HepG2 (cell line): ENCODE measurements around the gene CPNE2. TPM values are rescaled to one million over a fixed set of nuclear protein-coding genes. Genes with fewer than 3 reads are reported as not detected.

ENCODE experiments used
- HINFP ChIP-seq: sonication (generic); formaldehyde crosslinking; IDR thresholded peaks from 2 replicates; pipeline ENCODE4 v1.4.0; 2020; ENCODE audit warnings: low read depth, mild to moderate bottlenecking, missing genetic modification reagents
- HOXA3 ChIP-seq: sonication (generic); formaldehyde crosslinking; IDR thresholded peaks from 2 replicates; pipeline ENCODE4 v1.5.0; 2020; ENCODE audit warnings: missing genetic modification reagents
- MAZ ChIP-seq, 2 experiments: sonication (generic) in 1 of 2; formaldehyde crosslinking in 1 of 2; IDR thresholded peaks; 2 replicates each; pipeline versions ENCODE4 v1.5.0 to v1.6.1; 2012 to 2020; ENCODE audit warnings: low read depth in 2 of 2, mild to moderate bottlenecking in 2 of 2, borderline replicate concordance in 1 of 2, improper control_type of control experiment in 1 of 2, low read length in 1 of 2, missing genetic modification reagents in 1 of 2, moderate library complexity in 1 of 2
- PCBP1 ChIP-seq: fragments of 200-400 bp; formaldehyde crosslinking; IDR thresholded peaks from 2 replicates; pipeline ENCODE4 v1.6.1; 2017; ENCODE audit warnings: mild to moderate bottlenecking, low read depth, low read length, borderline replicate concordance
- ZBTB20 ChIP-seq: sonication (generic); formaldehyde crosslinking; IDR thresholded peaks from 2 replicates; pipeline ENCODE4 v1.8.1; 2023; ENCODE audit warnings: missing genetic modification reagents, low read depth, mild to moderate bottlenecking, borderline replicate concordance
- ZBTB25 ChIP-seq: IDR thresholded peaks from 2 replicates; pipeline ENCODE4 v1.6.1; 2018; ENCODE audit warnings: missing genetic modification reagents
- ZBTB40 ChIP-seq, 2 experiments: fragments of 450-650 bp in 1 of 2; sonication (generic) in 1 of 2; formaldehyde crosslinking in 1 of 2; IDR thresholded peaks; 2 replicates each; pipeline versions ENCODE4 v1.6.1 to v1.8.0; 2016 to 2022; ENCODE audit warnings: antibody characterized with exemption in 1 of 2, mild to moderate bottlenecking in 1 of 2, missing genetic modification reagents in 1 of 2
- ZMAT3 ChIP-seq: sonication (generic); formaldehyde crosslinking; conservative IDR thresholded peaks from 2 replicates; pipeline ENCODE4 v1.7.0; 2021; ENCODE audit warnings: missing genetic modification reagents
- ZNF44 ChIP-seq: sonication (generic); formaldehyde crosslinking; IDR thresholded peaks from 2 replicates; pipeline ENCODE4 v1.5.1; 2020; ENCODE audit warnings: mild to moderate bottlenecking, missing genetic modification reagents
- ZNF747 ChIP-seq: sonication (generic); formaldehyde crosslinking; IDR thresholded peaks from 2 replicates; pipeline ENCODE4 v1.8.1; 2023; ENCODE audit warnings: missing genetic modification reagents, mild to moderate bottlenecking, borderline replicate concordance
- ZNF878 ChIP-seq: sonication (generic); formaldehyde crosslinking; IDR thresholded peaks from 2 replicates; pipeline ENCODE4 v1.8.1; 2023; ENCODE audit warnings: mild to moderate bottlenecking, missing genetic modification reagents, moderate library complexity
- polyA plus RNA-seq, 8 experiments: library from polyadenylated mRNA; depleted of rRNA in 3 of 8; stranded (reverse) in 7 of 8; unstranded in 1 of 8; fragments of >200 nt; fragmentation: Illumina TruSeq in 4 of 8; extraction: Trizol in 4 of 8; gene quantifications; 2 replicates each; pipeline versions ENCODE4 v1.2.1 to v1.2.3, GENCODE V29; 2011 to 2016; ENCODE audit warnings: low read depth in 4 of 8, missing spikeins in 1 of 8, mixed read lengths in 1 of 8; ENCODE audit not compliant: insufficient read depth in 1 of 8
- total RNA-seq, 5 experiments: library from RNA; depleted of rRNA; stranded (reverse); fragments of >200 nt; fragmentation: Illumina TruSeq; extraction: Trizol; gene quantifications; 2 replicates each; pipeline ENCODE4 v1.2.3, GENCODE V29; 2016; ENCODE audit warnings: low read depth in 1 of 5
- TF ChIP-seq, protein P1 (sequence below): sonication (generic); formaldehyde crosslinking; IDR thresholded peaks from 2 replicates; pipeline ENCODE4 v1.5.1; 2020; ENCODE audit warnings: mild to moderate bottlenecking, moderate library complexity, missing genetic modification reagents

The CPNE2 gene
- total and polyA plus RNA-seq, 2 of the 13 experiments (the other 11 are each of a cell fraction or from before 2014, with no cell fraction given): 10.6 to 23.3 TPM

DNA sequence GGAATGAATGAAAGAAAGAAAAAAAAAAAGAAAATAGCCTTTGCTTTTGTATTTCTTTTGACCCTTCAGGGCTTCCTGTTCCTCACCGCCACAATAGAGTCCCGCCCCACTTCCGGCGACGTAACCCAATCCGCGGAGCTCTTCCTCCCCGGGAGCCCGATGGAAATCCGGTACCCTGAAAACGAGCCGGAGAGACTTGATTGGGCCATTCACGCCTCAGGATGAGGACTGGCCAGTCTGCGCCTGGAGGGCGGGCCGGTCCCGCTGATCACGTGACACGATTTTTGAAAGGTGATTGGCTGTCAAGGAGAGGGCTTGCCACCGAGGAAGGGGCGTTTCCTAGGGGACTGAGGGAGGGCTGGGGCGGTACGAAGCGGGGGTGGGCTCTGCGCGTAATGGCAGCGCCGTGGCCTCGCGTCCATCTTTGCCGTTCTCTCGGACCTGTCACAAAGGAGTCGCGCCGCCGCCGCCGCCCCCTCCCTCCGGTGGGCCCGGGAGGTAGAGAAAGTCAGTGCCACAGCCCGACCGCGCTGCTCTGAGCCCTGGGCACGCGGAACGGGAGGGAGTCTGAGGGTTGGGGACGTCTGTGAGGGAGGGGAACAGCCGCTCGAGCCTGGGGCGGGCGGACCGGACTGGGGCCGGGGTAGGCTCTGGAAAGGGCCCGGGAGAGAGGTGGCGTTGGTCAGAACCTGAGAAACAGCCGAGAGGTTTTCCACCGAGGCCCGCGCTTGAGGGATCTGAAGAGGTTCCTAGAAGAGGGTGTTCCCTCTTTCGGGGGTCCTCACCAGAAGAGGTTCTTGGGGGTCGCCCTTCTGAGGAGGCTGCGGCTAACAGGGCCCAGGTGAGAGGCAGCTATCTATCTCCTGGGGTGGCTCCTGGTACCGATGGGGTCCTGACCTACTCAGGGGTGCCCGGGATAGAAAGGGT, 93.8 kb downstream of the CPNE2 start, which contains the start of the genes PSME3IP1 and RSPRY1 (continued):
- TF ChIP-seq ZBTB40 (IDR thresholded peaks at IDR 0.05): peak; percentile 49; the same call in 1 of the 2 replicates
- TF ChIP-seq ZBTB40 (CRISPR knock-in tag; IDR thresholded peaks at IDR 0.05): peak; percentile 76; the same call in 1 of the 2 replicates
- TF ChIP-seq HINFP: peak; percentile 83
- TF ChIP-seq, protein P1, sequence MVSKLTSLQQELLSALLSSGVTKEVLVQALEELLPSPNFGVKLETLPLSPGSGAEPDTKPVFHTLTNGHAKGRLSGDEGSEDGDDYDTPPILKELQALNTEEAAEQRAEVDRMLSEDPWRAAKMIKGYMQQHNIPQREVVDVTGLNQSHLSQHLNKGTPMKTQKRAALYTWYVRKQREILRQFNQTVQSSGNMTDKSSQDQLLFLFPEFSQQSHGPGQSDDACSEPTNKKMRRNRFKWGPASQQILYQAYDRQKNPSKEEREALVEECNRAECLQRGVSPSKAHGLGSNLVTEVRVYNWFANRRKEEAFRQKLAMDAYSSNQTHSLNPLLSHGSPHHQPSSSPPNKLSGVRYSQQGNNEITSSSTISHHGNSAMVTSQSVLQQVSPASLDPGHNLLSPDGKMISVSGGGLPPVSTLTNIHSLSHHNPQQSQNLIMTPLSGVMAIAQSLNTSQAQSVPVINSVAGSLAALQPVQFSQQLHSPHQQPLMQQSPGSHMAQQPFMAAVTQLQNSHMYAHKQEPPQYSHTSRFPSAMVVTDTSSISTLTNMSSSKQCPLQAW (CRISPR knock-in tag): peak; percentile 50
- peak; percentile 49 for TF ChIP-seq ZBTB25
- TF ChIP-seq MAZ (IDR thresholded peaks at IDR 0.05; ENCODE audit: borderline replicate concordance, low read depth, low read length): no peak
- TF ChIP-seq MAZ (CRISPR knock-in tag; IDR thresholded peaks at IDR 0.05; ENCODE audit: low read depth): peak; percentile 33; the same call in 1 of the 2 replicates
- TF ChIP-seq ZNF878 (CRISPR knock-in tag): peak; percentile 60; the same call in 1 of the 2 replicates
- peak; percentile 58; the same call in 1 of the 2 replicates for TF ChIP-seq ZNF747
- peak; percentile 21; the same call in 1 of the 2 replicates for TF ChIP-seq ZMAT3 (CRISPR knock-in tag)
- TF ChIP-seq ZNF44 (CRISPR knock-in tag): 0 out of 2 replicates have a peak, but pooled peaks have one; percentile 52
- TF ChIP-seq HOXA3 (CRISPR knock-in tag): peak; percentile 98
- TF ChIP-seq PCBP1: no peak; the same call in 1 of the 2 replicates
- peak; percentile 72; the same call in 1 of the 2 replicates for TF ChIP-seq ZBTB20
